ENCODE data around the gene IL5RA.

The IL5RA gene

DNA sequence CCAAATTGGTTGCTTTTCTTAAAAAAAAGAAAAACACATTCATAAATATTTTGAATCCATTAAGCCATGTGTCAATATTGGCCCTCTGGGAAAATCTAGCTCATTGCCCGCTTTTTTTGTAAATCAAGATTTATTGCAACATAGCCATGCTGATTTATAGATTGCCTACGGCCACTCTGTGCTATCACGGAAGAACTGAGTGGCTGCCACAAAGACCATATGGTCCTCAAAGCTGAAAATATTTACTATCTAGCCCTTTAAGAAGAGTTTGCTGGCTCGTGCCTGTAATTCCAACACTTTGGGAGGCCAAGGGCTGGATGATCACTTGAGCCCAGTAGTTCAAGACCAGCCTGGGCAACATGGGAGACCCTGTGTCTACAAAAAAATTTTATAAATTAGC, 45.9 kb downstream of the IL5RA start:
- no peak for DNase-seq

DNA sequence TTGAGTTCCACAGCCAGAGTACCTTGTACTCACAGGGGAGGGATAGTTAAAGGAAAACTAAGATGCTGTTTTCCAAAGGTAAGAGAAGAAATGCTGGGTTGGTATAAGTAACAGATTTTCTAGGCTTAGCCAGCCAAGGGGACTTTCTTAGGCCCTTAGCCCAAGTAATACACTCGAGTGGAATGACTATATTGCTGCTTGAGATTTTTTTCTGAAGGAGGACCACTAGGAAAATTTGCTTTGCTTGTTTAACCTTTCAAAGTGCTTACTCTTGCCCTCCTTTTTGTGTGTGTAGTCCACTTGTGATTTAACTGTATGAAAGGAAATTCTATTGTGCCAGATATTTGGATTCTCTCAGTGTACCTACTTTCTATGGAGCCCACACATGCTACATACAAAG, 50.5 kb downstream of the IL5RA start:
- DNase-seq, result no peak

DNA sequence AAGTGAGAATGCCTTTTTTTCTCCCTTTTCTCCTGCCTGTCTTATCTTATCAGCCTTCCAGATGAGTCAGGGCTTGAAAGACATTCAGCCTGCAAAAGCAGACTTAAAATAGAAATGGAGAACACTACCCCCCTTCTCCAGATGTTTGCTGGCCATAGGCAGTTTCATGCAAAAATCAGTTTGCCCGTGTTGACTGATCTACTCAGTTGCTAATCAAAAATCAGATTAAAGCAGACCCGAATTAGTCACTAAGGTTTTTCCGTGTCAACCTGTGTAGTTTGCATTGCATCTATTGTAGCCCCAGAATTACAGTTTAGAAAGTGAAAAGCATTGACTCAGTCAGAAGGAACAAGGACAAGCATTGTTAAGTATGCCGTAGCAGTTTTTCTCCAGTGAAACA, 56.2 kb downstream of the IL5RA start:
- DNase-seq, result no peak

DNA sequence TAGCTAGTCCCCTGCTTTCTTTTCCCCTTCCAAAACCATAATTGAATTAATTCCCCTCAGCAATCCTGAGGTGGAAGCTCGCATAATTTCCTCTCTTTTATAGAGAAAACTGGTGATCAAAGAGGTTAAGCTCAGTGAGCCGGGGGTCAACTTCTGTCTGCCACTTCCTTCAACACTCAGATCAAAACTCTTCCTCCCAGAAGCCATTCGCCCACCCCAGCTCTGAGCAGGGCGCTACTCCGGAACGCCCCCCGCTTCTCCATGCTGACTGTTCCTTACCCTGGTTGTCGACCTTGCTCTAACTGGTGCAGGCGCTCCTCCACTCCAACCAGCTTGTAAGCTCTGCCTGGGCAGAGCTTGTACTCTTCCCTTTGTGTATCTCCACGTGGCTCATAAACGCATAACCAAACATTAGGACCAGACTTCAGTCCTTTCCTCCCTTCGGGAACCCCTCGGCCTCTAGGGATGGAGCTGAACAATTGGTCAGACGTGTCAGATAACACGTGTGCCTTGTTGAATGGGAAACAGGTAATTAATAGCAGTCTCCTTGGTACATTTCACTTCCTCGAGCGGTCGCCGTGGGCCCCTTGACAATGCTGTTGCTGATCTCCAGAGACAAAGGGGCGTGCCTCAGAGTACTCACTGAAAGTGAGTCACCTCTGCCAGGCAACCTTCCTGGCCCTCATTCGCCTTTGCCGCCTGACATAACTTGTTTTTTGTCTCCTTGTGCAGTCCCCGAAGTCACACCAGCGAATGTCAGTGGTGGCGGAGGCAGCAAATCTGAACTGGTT, 71.8 kb downstream of the IL5RA start:
- DNase-seq, result no peak

DNA sequence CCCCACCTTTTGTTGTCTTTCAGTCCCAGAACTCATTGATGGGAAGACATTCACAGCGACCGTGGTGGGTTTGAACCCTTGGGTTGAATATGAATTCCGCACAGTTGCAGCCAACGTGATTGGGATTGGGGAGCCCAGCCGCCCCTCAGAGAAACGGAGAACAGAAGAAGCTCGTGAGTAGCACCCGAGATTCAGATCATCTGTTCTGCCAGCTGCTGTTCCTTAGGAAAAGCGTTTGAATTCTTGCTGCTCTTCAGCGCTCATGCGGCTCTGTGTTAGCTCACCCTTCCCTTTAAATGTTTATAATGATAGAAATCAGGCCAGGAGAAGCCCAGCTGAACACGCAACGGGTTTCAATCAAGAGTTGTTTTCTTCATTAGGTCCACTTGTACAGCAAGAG, 73.0 kb downstream of the IL5RA start:
- no peak for DNase-seq

DNA sequence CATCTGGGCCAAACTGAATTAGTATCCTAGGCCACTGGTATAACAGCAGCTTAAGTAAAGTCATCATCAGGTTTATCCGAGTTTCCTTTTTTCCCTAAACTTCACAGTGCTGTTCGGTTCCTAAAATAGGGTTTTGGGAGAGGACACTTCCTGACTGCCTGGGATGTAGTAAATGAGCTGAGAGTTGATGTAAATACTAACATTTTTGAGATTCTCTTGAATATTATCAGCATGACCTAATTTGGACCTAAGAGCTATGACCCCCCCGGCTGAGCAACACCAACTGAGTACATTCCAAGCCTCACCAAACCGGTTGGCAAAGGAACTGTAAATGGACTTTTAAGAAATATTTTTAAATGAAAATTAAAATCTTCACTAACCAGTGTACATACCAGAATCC, 78.8 kb downstream of the IL5RA start:
- DNase-seq, result no peak

DNA sequence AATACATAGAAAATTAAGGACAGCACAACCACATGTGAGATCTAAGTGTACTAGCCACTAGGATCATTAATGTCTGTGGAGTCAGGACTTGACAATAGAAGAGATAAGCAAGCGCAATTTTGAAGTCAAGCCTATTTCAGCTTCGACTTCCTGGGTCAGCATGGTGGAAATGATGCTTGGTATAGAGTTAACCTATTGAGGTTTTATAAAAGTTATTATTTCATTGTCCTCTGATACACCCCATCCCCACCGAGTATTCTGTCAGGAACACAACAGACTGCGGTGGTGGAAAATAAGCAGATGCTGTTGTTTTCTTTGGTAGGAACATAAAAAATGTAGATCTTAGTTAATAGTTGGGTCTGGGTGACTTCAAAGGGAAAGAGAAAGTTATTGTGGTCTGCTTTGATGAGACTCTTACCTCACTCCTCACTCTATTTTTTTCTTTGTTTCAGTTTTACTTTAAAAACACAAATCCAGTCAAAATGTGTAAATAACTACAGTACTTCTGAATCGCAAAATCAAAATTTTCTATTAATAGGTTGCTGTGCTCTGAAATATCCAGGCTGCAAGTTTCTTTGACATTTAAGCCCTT, 82.1 kb downstream of the IL5RA start:
- no peak for DNase-seq

DNA sequence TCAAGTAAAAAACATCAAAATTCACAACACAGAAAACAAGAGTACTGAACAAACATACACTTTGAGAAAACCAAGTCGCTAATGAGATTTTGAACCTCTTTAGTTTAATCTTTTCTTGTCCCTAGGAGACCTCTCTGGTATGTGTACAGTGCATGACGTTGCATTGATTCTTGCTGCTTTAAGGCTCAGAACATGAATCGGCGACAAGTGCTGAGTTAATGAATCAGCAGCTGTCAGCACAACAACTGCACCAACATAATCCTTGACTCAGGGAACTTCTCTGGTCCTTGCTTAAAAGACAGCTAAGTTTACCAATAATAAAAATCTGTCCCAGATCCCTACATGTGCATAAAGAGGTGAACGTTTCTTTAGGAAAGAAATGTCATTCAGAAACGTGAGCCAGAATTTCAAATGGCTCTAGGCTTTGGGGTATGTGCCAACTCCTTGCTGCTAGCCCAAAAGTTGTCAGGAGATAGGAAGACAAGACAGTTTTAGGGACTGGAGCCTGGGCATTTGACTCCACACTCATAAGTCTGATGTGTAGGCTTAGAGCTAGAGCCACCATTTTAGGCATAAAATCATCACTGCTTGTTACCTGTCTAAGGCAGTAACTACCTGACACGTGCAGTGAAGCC, 86.9 kb downstream of the IL5RA start:
- no peak for DNase-seq

DNA sequence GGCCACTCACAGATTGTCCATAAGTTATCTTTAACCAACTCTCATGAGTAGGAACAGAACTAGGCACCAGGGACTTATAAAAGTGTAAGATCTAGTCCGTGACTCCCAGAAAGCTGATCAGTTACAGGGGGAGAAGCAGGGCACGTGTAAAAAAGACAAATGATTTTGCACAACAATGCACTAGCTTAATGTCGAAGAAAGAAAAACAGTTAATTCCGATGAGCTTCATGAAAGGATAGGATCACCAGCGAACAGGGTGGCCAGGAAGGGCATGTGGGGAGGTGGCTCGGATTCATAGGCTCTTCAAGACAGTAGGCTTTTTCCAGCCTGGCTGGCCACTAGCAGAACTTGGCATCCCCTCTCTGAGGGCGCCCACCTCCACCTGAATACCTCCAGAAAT, 90.0 kb downstream of the IL5RA start:
- no peak for DNase-seq

Measured in effector CD8-positive, alpha-beta T cell (primary cell).